GM21786 (cell line): ENCODE measurements around the gene ITPK1.

ENCODE experiments used
- ATAC-seq: cut with Tn5 transposase; IDR thresholded peaks from one replicate; pipeline ENCODE4 v1.9.1; 2021; ENCODE audit not compliant: unreplicated experiment

ITPK1 gene

GRCh38 chr14:93045965-93046704 is 69.6 kb downstream of the ITPK1 start:
- ATAC-seq, result no peak

DNA sequence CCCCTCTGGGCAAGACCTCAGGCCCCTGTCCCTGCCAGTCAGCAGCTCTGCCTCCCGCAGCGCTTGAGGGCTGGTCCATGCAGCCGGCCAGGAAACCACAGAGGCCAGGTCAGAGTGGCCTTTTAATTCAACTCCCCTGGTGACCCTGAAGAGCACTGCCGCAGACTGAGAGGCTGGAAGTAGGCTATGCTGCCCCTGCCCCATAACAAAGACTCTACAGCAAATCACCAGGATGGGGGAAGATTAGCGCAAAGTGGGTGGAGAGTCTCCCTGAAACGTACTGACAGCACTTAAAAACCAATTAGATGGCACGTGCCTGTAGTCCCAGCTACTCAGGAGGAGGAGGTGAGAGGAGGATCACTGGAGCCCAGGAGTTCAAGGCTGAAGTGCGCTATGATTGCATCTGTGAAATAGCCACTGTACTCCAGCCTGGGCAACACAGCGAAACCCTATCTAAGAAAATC is 70.5 kb downstream of the ITPK1 start:
- no peak for ATAC-seq

GRCh38 chr14:93044556-93044955 is 71.2 kb downstream of the ITPK1 start:
- no peak for ATAC-seq

- ATAC-seq, result no peak
These were observed 71.6 kb downstream of the ITPK1 start for GRCh38 chr14:93044121-93044520.

DNA sequence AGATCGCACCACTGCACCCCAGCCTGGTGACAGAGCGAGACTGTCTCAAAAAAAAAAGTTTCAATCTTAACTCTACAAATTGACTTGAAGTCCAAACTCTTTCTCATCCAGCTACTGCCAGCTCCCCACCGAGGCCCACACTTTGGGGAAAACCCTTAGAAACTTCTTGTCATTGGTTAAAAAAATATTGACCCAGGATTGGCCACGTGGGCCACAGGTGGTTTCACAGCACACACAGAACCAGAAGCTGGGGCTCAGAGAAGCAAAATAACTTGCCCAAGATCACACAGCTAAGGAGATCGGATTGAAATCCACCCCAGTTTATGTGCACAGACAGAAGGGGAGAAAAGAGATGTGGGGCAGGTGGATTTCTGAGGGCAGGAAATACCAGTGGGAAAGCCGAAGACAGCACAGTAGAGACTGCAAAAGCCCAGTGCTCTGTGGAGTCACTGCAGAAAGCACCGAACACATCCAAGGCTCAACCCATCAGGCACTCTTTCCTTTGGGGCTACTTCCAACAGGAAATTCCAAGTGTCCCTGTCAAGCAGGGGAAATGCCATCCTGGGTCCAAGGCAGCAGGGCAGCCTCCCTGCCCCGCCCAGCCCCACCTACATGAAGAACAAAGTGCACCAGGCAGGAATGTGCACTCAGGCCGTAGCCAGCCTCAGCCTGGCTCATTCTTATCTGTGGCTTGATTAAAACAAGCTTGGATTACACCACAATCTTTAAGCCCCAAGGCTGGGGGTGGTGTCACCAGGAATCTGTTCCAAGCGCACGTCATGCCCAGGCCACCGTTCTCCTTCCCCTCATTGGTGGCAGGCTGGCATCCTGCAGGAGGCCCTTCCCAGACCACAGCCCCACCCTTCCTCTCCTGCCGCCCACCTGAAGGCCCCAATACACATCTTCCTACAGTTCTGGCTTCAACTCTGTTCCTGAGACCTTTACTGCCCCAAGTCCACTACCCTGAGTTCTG is 72.5 kb downstream of the ITPK1 start:
- ATAC-seq, result no peak

DNA sequence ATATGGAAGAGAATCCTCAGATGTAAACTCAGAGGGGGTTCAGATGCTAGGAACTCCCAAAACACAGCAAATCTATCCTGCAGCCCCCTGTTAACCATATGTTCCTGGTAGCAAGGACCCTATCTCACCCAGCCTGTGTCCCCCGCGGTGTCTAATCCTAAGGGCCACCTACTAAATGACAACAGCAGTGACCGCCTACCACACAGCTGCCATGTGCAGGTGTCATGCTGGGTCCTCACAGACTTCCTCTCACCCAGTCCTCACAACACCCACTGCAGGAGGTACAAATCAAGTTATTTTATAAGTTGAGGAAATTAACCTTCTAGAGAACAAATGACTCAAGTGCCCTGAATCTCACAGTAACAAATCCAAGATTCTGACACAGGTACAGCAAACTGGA is 73.9 kb downstream of the ITPK1 start:
- no peak for ATAC-seq

DNA sequence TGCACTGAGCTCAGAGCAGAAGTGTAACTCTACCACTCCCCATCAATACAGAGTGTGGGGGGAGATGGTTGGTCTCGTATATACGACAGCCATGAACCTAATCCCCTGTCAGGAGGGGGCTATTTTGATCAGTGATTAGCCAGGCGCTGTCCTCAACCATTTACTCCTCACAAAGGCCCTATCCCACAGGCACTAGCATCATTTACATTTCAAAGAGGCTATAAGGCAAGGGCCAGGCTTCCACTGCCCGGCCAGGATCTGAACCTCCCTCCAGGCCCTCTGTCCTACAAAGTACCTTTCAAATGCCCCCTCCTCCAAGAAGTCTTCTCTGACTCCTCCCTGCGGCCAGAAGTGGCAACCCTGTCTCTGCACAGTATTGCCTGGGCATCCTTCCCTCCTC is 74.7 kb downstream of the ITPK1 start:
- no peak for ATAC-seq

GRCh38 chr14:93040443-93040842 is 75.3 kb downstream of the ITPK1 start:
- ATAC-seq, result no peak

GRCh38 chr14:93039649-93040315 is 75.9 kb downstream of the ITPK1 start:
- ATAC-seq, result no peak

DNA sequence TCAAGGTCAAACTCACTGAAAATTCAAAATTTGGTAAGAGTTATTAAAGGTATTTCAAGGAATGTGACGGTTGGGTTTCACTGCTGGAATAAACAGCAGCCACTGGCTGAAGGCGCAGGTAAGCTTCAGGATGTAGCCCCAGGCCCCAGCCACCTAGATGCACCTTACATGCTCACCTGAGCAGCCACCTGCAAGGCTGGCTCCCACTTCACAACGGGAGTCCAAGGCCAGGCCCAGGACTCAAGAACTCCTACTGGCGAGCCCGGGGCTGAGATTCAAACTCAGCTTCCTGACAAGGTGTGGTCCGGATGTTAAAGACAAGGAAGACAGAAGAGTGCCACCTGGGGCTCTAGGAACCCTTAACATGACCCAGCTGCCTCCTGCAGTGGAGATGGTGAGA is 78.4 kb downstream of the ITPK1 start:
- no peak for ATAC-seq

DNA sequence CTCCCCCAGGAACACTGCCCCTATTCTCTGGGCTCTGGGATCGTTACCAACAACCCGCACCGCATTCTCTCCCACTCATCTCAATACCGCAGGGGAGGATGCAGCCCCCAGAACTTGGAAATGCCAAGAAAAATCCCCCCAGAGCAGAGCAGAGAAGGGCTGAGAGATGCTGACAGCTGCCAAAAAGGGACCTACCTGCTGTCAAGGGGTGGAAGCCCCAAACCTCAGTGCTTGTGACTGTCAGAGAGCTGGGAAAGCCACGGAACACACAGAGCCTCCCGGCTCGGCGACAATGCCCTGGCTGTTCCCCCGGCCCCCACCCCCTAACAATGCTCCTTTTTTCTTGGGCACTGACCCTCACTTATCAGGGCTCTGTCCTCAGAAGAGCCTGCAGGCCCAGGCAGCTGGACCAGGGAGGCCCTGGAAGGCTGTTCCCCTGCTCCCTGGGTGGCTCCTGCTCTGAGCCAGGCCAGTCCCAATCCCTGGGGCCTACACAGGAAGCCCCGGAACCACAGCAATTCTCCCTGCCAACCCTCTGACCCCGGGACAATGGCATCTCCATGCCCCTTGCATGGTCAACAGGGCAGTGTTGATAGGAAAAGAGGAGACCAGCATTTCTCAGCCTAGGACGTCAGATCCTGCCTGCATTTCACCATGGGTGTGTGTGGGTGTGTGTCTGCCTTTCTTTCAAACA is 78.9 kb downstream of the ITPK1 start:
- ATAC-seq, result no peak

DNA sequence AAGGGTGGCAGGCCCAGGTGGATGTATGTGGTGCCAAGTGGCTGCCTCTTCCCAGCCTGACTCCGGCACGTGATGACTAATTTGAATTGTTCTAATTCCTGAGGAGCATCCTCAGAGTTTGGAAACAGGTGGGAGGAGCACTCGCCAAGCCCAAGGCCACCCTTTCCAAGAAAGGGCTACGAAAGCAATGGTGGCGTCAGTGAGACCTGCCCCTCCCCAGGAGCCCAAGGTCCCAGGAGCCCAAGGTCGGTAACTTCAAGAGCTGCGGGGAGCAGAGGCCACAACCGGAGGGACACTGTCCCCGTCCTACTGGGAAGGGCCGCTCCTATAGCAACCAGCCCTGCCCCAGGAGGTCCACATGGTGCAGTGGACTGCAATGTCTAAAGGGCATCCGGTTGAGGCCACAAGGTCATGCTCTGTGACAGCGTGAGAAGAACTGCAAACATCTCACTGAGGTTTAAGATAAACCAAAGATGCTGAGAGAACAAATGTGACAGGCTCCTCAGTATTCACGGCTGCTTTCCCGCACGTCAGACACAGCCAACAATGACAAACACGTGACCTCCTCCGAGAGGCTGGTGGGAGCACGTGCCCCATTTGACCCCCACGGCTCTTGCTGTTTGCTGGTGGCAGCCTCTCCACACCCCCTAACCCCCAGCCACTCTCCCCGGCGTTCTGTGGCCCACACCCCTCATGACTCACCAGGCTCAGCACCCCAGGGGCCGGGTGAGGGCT is 79.6 kb downstream of the ITPK1 start:
- ATAC-seq, result no peak

GRCh38 chr14:93035585-93035916 is 80.2 kb downstream of the ITPK1 start:
- ATAC-seq, result no peak

- ATAC-seq, result no peak
These were observed 81.1 kb downstream of the ITPK1 start for GRCh38 chr14:93034671-93034994.

DNA sequence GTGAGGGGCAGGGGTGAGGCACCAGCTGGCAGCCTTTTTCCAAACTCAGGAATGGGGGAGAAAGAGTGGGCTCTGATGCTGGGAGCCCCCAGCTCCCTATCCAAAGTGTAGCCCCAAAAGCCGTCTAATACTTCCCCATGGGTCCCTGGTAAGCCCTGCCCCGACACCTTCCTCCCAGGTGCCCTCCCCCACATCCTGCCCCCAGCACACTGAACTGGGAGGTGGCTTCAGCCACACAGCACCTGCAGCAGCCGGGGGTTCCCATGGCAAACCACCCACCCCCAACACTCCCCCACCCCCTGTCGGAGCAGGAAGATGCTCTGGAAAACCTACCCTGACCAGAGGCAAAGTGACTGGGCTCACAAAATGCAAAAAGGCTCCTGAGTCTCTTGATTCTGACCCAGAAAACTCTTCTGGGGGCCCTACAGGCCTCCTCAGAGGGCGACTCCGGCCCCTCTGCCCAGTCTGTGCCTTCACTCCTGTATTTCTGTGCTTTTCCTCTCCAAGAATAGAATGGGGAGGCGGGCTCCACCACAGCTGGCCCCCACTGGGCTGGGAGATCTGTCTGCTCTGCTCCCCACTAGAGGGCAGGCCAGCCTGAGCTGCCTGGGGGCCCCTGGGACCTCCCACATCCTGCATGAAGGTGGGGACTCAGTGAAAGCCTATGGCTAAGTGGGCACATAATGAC is 81.6 kb downstream of the ITPK1 start:
- ATAC-seq, result peak; percentile 67

DNA sequence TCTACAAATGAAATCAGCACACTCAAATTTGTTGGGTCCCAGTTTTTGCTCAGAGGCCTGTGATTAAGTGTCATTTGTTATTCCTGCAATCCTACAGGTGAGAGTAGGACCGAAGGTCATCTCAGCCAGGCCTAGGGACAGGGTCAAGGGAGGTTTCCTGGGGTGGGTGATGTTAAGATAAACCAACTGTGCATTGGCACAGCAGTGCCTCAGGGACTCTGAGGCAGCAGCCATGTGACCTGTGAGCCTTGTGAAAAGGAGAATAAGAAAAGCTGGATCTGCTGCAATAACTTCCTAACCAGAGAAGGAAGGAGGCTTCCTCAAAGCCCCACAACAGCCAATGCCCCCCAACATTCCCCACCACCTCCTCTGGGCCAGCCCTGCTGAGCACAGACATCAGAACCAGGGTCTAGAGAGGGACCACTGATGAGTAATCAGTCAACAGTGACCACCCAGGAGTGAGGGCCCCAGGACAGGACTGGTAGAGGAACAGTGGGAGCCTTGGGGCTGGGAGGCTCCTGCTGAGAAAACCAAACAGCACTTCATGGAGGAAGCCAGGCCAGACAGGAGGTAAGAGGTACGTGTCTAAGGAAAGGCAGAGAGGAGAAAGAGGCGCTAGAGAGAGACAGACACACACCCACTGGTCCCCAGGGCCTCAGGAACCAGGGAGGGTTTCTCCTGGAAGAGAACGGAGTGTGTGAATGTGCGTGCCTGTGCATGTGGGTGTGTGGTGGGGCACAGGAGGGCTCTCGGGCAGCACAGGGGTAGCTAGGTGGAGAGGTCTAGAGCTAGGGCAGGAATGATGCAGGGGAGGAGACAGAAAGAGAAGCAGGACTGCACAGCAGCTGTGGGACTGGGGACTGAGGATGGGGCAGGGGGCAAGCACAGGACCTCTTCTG is 82.4 kb downstream of the ITPK1 start:
- ATAC-seq, result no peak

DNA sequence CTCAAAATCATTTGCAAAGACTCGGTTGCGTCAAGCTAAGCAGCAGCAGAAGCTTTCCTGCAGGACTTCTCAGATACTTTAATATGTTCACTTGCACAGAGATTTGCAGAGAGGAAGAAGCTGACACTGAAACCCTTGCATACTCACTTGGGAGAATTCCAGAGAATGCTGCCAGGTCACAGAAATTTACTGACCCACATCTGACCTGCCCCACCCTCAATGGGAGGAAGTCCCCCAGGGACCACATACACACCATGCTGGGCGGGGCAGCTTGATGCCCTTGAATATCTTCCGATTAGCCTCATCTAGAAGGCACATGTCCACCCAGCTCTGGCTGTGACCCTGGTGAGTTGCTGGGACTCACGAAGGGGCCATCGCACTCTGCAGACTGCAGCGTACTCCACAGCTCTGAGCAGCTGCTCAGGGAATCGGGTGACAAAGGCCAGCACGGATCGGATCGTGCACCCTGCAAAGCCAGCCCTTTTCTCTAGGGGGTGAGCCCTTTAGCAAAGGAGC is 83.2 kb downstream of the ITPK1 start:
- ATAC-seq, result no peak

DNA sequence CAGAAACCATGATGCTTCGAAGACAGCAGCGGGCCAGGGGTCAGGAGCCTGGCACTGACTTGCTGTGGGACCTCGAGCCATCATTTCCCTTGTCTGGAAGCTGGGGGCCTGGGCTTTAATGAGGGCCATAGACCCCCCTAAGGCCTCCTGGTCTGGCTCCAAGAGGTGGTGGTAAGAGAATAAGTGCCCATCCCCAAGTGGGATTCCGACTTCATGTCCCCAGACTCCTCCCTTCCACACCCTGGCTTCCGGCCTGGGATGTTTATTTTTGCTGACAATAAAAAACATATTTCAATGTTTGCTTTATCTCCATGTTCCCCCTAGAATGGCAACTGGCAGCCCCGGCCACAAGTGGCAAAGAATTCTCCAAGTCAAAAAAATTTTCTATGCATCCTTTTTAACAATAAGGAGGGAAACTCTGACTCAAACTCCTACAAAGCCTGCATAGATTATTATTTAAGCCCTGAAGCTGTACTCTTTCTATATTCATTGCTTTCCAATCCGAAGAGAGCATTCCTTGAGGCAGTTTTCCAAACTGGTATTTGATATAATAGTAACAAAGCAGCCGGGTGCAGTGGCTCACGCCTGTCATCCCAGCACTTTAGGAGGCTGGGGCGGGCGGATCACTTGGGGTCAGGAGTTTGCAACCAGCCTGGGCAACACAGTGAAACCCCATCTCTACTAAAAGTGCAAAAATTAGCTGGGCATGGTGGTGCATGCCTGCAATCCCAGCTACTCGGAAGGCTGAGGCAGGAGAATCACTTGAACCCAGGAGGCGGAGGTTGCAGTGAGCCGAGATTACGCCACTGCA is 84.0 kb downstream of the ITPK1 start:
- no peak for ATAC-seq
